GM12878 (cell line): ENCODE results near the gene MPPED1. TPM values are rescaled to one million over a fixed set of nuclear protein-coding genes. Genes with fewer than 3 reads are reported as not detected.

Experiments
- ATAC-seq: fragments of 200-7000 bp; cut with Tn5 transposase; 3 replicates; pipeline ENCODE4 v1.9.1; 2020; ENCODE audit warnings: mild to moderate bottlenecking, moderate library complexity
- BruUV-seq: library from RNA; stranded (reverse); fragments of 400-500 nt; replicated peaks from 2 replicates; lab custom pipeline; 2021; lab: Mats Ljungman, UMichigan
- CTCF ChIA-PET: fragments of 300-600 bp; sonication (Branson Sonifier 250); formaldehyde crosslinking; extraction: SDS; loops from one replicate; lab custom pipeline; 2021; ENCODE audit warnings: inconsistent platforms; lab: Yijun Ruan, JAX
- POLR2A ChIA-PET: fragments of 350-600 bp; formaldehyde crosslinking; extraction: SDS; loops from one replicate; lab custom pipeline; 2021; ENCODE audit warnings: inconsistent platforms; lab: Charles Lee
- RAD21 ChIA-PET: fragments of 300-600 bp; sonication (Branson Sonifier 250); formaldehyde crosslinking; loops from one replicate; lab custom pipeline; 2023; ENCODE audit warnings: antibody characterized with exemption; ENCODE audit not compliant: unreplicated experiment; lab: Charles Lee
- SMC1A ChIA-PET: fragments of 300-600 bp; sonication (Branson Sonifier 250); formaldehyde crosslinking; loops from one replicate; lab custom pipeline; 2023; ENCODE audit not compliant: unreplicated experiment, uncharacterized antibody; lab: Charles Lee
- DNase-seq: peaks from one replicate; pipeline ENCODE4 v3.0.0-alpha.2; 2011; ENCODE audit warnings: low read depth, low spot score
- FAIRE-seq: peaks from 3 replicates; lab custom pipeline; 2011; peaks lifted over from hg19 to GRCh38; lab: Jason Lieb, UNC
- H2AFZ ChIP-seq: 2 replicates; pipeline ENCODE4 v1.6.0; 2011; ENCODE audit warnings: low read depth, low read length, control low read depth; ENCODE audit not compliant: control insufficient read depth
- H3K27ac ChIP-seq: 2 replicates; pipeline ENCODE4 v1.5.1; 2011; ENCODE audit warnings: control low read depth; ENCODE audit not compliant: control insufficient read depth, insufficient read depth
- H3K27me3 ChIP-seq, 2 experiments: replicated peaks in 1 of 2; 2 replicates each; pipeline versions ENCODE4 v1.6.0 to v1.6.1; 2011; ENCODE audit warnings: low read length in 1 of 2; ENCODE audit not compliant: control insufficient read depth in 2 of 2, insufficient read depth in 2 of 2
- H3K36me3 ChIP-seq, 2 experiments: 2 replicates each; pipeline ENCODE4 v1.5.1; 2011; ENCODE audit warnings: low read length in 1 of 2; ENCODE audit not compliant: control insufficient read depth in 2 of 2, insufficient read depth in 2 of 2
- H3K4me1 ChIP-seq: 2 replicates; pipeline ENCODE4 v1.6.1; 2011; ENCODE audit warnings: mild to moderate bottlenecking, low read length, moderate library complexity, mixed read lengths; ENCODE audit not compliant: control insufficient read depth, insufficient read depth
- H3K4me2 ChIP-seq: 2 replicates; pipeline ENCODE4 v1.6.0; 2011; ENCODE audit warnings: control low read depth; ENCODE audit not compliant: control insufficient read depth, insufficient read depth
- H3K4me3 ChIP-seq: fragments of 200-600 bp; sonication (generic); 2 replicates; pipeline ENCODE4 v1.5.1; 2016
- H3K79me2 ChIP-seq: 2 replicates; pipeline ENCODE4 v1.6.0; 2011; ENCODE audit warnings: low read length; ENCODE audit not compliant: control insufficient read depth, insufficient read depth
- H3K9ac ChIP-seq: 2 replicates; pipeline ENCODE4 v1.8.0; 2011; ENCODE audit warnings: low read length, control low read depth, mixed read lengths; ENCODE audit not compliant: control insufficient read depth, insufficient read depth
- H3K9me3 ChIP-seq: replicated peaks from 3 replicates; pipeline ENCODE4 v1.5.1; 2011; ENCODE audit warnings: mild to moderate bottlenecking, low read length; ENCODE audit not compliant: control insufficient read depth, insufficient read depth
- H4K20me1 ChIP-seq: 2 replicates; pipeline ENCODE4 v1.6.0; 2011; ENCODE audit not compliant: control insufficient read depth, insufficient read depth
- CBX5 ChIP-seq: sonication (generic); IDR thresholded peaks from 2 replicates; pipeline ENCODE4 v1.6.1; 2016; ENCODE audit warnings: low read depth, moderate library complexity, mild to moderate bottlenecking, inconsistent platforms
- NFYA ChIP-seq: IDR thresholded peaks from 2 replicates; pipeline ENCODE4 v1.6.1; 2011; ENCODE audit warnings: low read depth, mild to moderate bottlenecking, low read length, improper control_type of control experiment, borderline replicate concordance
- PAX5 ChIP-seq: IDR thresholded peaks from 2 replicates; pipeline ENCODE4 v1.6.1; 2011; ENCODE audit warnings: low read depth, low read length, borderline replicate concordance
- RELA ChIP-seq: fragments of 450-650 bp; IDR thresholded peaks from 2 replicates; pipeline ENCODE4 v1.8.0; 2014; ENCODE audit warnings: borderline replicate concordance; ENCODE audit not compliant: partially characterized antibody
- SUZ12 ChIP-seq: fragments of 200-600 bp; sonication (generic); IDR thresholded peaks from one replicate; pipeline ENCODE4 v1.6.1; 2018; ENCODE audit warnings: antibody characterized with exemption, mild to moderate bottlenecking; ENCODE audit not compliant: unreplicated experiment
- TARDBP ChIP-seq: IDR thresholded peaks from 2 replicates; pipeline ENCODE4 v1.6.1; 2016; ENCODE audit warnings: borderline replicate concordance
- WGBS: methylation state at CpG from one replicate; pipeline ENCODE4 v1.1.6; 2016; ENCODE audit warnings: low lambda C conversion rate; ENCODE audit not compliant: insufficient replicate concordance, insufficient coverage; ENCODE audit errors: missing lambda C conversion rate; 5-methylcytosine and 5-hydroxymethylcytosine counted together
- in situ Hi-C: fragments of 300-500 bp; cut with MboI; formaldehyde crosslinking; loops from 9 replicates; pipeline ENCODE4 v1.14.3; 2018; ENCODE audit warnings: mixed read lengths
- intact Hi-C: fragments of 100-400 bp; cut with micrococcal nuclease; formaldehyde crosslinking; loops from one replicate; pipeline ENCODE4 v1.14.2; 2022; ENCODE audit not compliant: unreplicated experiment
- polyA plus RNA-seq, 11 experiments: library from polyadenylated mRNA; depleted of rRNA in 4 of 11; unstranded in 6 of 11; stranded (reverse) in 5 of 11; fragments of >200 nt; fragmentation: Nextera tagmentation in 4 of 11; fragmentation: Illumina TruSeq in 1 of 11; extraction: Ambion mirVana in 4 of 11; extraction: Trizol in 1 of 11; gene quantifications; 1 replicate in 1 of 11; 2 replicates in 10 of 11; pipeline versions ENCODE4 v1.2.1 to v1.2.3, GENCODE V29; 2011 to 2016; ENCODE audit warnings: inconsistent platforms in 2 of 11, missing spikeins in 2 of 11, low read depth in 1 of 11
- total RNA-seq, 4 experiments: library from RNA; depleted of rRNA in 3 of 4; stranded (reverse); fragments of >200 nt in 3 of 4; fragmentation: Illumina TruSeq in 1 of 4; extraction: Trizol in 1 of 4; gene quantifications; 2 replicates each; pipeline versions ENCODE4 v1.2.1 to v1.2.3, GENCODE V29; 2013 to 2021
- TF ChIP-seq, protein P1 (sequence below): IDR thresholded peaks from 2 replicates; pipeline ENCODE4 v1.6.1; 2012; ENCODE audit warnings: low read length, inconsistent platforms
- TF ChIP-seq, protein P2 (sequence below): IDR thresholded peaks from 2 replicates; pipeline ENCODE4 v1.6.1; 2012; ENCODE audit warnings: low read depth, low read length, improper control_type of control experiment
- TF ChIP-seq, protein P3 (sequence below): IDR thresholded peaks from 2 replicates; pipeline ENCODE4 v1.6.1; 2012; ENCODE audit warnings: low read depth, low read length, improper control_type of control experiment

MPPED1 gene
- total and polyA plus RNA-seq, 10 of the 15 experiments (the other 5 are each of a cell fraction or from before 2014, with no cell fraction given) = 0.11 TPM; not detected in 9

DNA sequence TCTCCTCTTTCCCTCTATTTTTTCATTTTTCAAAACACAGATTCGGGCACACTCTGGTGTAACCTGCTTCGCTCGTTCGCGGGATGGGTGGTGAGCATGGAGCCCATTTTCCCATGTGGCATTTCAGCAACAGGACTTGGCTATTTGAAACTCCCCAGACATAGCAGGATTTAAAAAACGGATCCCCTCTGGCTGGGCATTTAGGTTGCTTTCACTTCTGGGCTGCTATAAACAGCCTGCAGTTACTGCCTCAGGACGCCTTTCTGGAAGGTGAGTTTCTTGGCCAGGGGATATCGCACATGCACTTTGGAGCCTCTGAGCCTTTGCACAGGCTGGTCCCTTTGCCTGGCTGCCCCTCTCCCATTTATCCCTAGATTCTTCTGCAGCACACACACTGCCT is 2.8 kb upstream of the MPPED1 start (continued):
- TF ChIP-seq SUZ12 = no peak

DNA sequence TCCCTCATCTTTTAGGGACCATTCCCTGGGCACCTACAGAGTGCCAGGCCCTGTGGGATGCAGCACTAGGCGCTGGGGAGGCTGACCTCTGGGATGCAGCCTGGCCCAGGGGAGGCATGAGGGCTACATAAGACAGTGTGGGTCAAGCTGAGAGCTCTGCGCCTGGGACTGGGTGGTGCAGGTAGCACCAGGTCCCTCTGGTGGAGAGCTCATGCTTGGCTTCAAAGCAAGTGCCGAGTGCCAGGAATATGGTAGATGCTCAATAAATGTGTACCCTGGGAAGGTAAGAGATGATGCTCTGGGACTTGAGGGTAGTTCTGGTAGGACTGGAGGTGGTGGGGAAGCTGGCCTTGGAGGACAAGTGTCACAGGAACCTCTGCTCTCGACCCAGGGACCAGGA is 2.0 kb upstream of the MPPED1 start:
- ATAC-seq = no peak
- RAD21 ChIA-PET = no interaction called here
- H3K4me1 ChIP-seq = no peaks in the 10 kb centered on the region
- H3K79me2 ChIP-seq = no peaks in the 10 kb centered on the region
- 12% methylated on average over 4 of the region's 4 CpGs for WGBS
- no peak overlapping the region for H3K9ac ChIP-seq
- POLR2A ChIA-PET = no interaction called here
- H3K36me3 ChIP-seq = no peaks in the 10 kb centered on the region
- intact Hi-C loops = no loop called here
- H4K20me1 ChIP-seq = no peaks in the 10 kb centered on the region
- CTCF ChIA-PET = no interaction called here
- no peak for FAIRE-seq
- DNase-seq = no peak
- no peak overlapping the region for H3K4me3 ChIP-seq
- peaks cover 6 to 13% of the 10 kb centered on the region in 2 experiments; a peak in 3 of 4 replicates for H3K27me3 ChIP-seq
- in situ Hi-C loops = no loop called here
- H3K27ac ChIP-seq = no peak overlapping the region
- no peak overlapping the region for H2AFZ ChIP-seq
- H3K4me2 ChIP-seq = no peak overlapping the region
- no TSS peak for BruUV-seq
- H3K9me3 ChIP-seq = no peaks in the 10 kb centered on the region
- TF ChIP-seq CBX5 = no peak
- TF ChIP-seq, all 136 proteins: peak for 0
- SMC1A ChIA-PET = no interaction called here

DNA sequence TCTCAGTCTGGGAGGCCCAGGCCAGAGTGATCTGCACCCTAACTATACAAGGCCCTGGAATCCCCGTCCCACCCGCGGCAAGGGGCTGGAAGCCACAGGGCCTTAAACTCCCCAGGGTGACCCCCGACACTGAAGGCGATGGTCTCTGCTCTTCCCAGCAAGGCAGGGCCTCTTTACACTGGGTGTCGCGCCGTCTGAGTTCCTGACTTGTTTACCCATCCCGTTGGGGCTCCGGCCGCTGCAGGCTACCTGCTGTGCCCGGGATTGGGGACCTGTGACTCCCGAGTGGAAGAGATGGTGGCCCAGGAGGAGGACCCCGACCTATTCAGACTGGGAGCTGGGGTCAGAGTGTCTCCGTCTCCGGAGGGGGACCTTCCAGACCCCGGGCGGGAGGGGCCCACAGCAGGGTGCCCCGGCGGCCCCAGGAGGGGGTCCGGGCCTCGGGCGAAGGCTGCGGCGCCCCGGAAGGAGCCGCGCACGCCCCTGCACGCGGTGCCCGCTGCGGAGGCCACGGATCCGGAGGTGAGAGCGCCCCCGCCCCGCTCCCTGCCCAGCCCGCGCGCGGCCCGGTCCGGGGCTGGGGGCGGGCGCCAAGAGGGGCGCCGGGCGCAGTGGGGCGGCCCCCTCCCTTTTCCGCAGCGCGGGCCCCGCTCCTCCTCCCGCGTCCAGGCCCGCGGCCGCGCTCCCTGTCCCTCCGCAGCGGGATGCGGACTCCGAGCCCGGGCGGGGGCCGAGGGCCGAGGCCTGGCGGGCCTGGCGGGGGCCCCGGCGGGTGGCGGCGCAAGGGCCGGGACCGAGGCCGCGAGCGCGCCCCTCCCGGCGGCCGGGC is 560 bp upstream of the MPPED1 start:
- DNase-seq = no peak
- Histone ChIP-seq H3K9me3 (no peaks in the 10 kb centered on the region), H3K9ac (no peak overlapping the region), H2AFZ (no peak overlapping the region), H3K27ac (no peak overlapping the region), H3K36me3 (no peaks in the 10 kb centered on the region), H3K27me3 (peaks cover 6 to 13% of the 10 kb centered on the region in 2 experiments; a peak in 3 of 4 replicates), H4K20me1 (no peaks in the 10 kb centered on the region)
- ChIA-PET RAD21 (no interaction called here), CTCF (no interaction called here)
- BruUV-seq = no TSS peak
- ATAC-seq = no peak
- in situ Hi-C loops (no loop called here), intact Hi-C loops (no loop called here)
- 31% methylated on average over 18 of the region's 83 CpGs for WGBS
- no peak for FAIRE-seq
- TF ChIP-seq, protein P1, sequence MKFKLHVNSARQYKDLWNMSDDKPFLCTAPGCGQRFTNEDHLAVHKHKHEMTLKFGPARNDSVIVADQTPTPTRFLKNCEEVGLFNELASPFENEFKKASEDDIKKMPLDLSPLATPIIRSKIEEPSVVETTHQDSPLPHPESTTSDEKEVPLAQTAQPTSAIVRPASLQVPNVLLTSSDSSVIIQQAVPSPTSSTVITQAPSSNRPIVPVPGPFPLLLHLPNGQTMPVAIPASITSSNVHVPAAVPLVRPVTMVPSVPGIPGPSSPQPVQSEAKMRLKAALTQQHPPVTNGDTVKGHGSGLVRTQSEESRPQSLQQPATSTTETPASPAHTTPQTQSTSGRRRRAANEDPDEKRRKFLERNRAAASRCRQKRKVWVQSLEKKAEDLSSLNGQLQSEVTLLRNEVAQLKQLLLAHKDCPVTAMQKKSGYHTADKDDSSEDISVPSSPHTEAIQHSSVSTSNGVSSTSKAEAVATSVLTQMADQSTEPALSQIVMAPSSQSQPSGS = no peak
- TF ChIP-seq TARDBP (no peak), NFYA (no peak), PAX5 (no peak), RELA (no peak)
- TF ChIP-seq, protein P2, sequence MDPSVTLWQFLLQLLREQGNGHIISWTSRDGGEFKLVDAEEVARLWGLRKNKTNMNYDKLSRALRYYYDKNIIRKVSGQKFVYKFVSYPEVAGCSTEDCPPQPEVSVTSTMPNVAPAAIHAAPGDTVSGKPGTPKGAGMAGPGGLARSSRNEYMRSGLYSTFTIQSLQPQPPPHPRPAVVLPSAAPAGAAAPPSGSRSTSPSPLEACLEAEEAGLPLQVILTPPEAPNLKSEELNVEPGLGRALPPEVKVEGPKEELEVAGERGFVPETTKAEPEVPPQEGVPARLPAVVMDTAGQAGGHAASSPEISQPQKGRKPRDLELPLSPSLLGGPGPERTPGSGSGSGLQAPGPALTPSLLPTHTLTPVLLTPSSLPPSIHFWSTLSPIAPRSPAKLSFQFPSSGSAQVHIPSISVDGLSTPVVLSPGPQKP = no peak
- TF ChIP-seq, protein P3, sequence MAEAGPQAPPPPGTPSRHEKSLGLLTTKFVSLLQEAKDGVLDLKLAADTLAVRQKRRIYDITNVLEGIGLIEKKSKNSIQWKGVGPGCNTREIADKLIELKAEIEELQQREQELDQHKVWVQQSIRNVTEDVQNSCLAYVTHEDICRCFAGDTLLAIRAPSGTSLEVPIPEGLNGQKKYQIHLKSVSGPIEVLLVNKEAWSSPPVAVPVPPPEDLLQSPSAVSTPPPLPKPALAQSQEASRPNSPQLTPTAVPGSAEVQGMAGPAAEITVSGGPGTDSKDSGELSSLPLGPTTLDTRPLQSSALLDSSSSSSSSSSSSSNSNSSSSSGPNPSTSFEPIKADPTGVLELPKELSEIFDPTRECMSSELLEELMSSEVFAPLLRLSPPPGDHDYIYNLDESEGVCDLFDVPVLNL = no peak
- TF ChIP-seq, all 136 proteins: peak for 0
- Histone ChIP-seq H3K4me3 (no peak overlapping the region), H3K4me2 (no peak overlapping the region), H3K79me2 (no peaks in the 10 kb centered on the region), H3K4me1 (no peaks in the 10 kb centered on the region)
- POLR2A ChIA-PET = no interaction called here
- SMC1A ChIA-PET = no interaction called here
